Activated CD4-positive, CD25-positive, alpha-beta regulatory T cell treated with anti-CD3 and anti-CD28 coated beads, Interleukin-2, amount 50 U/mL, for 24 hours (primary cell): ENCODE results near the gene PLA2G4E.

Source experiments
- ATAC-seq, 2 donors: fragments of 150-1000 bp; cut with Tn5 transposase; one replicate each; pipeline ENCODE4 v1.10.0; 2021; ENCODE audit warnings: mild to moderate bottlenecking in 1 of 2, moderate library complexity in 1 of 2

PLA2G4E gene

GRCh38 chr15:41992151-41992802 is 28.6 kb downstream of the PLA2G4E start:
- ATAC-seq = no peak

- ATAC-seq = no peak
Measured at GRCh38 chr15:41990691-41991090, 30.2 kb downstream of the PLA2G4E start.

GRCh38 chr15:41990243-41990605 is 30.6 kb downstream of the PLA2G4E start:
- no peak for ATAC-seq

GRCh38 chr15:41989573-41990242 is 31.1 kb downstream of the PLA2G4E start:
- peak; percentile 81 to 84 for ATAC-seq

- no peak for ATAC-seq
Measured at GRCh38 chr15:41988896-41989572, 31.8 kb downstream of the PLA2G4E start.

- no peak for ATAC-seq
Measured at GRCh38 chr15:41987925-41988275, 32.9 kb downstream of the PLA2G4E start.

GRCh38 chr15:41987246-41987924 is 33.5 kb downstream of the PLA2G4E start:
- ATAC-seq = no peak

GRCh38 chr15:41985236-41986160 is 35.3 kb downstream of the PLA2G4E start:
- ATAC-seq = no peak

GRCh38 chr15:41984622-41985021 is 36.2 kb downstream of the PLA2G4E start:
- no peak for ATAC-seq

- no peak for ATAC-seq
Measured at GRCh38 chr15:41983621-41984571, 36.9 kb downstream of the PLA2G4E start.

- ATAC-seq = no peak
Measured at GRCh38 chr15:41983221-41983620, 37.6 kb downstream of the PLA2G4E start.

GRCh38 chr15:41982133-41982930 is 38.5 kb downstream of the PLA2G4E start:
- ATAC-seq = no peak

GRCh38 chr15:41981371-41982132 is 39.3 kb downstream of the PLA2G4E start:
- no peak for ATAC-seq

- ATAC-seq = no peak
Measured at GRCh38 chr15:41980654-41981323, 40.1 kb downstream of the PLA2G4E start.

- ATAC-seq = no peak
Measured at GRCh38 chr15:41979493-41980266, 41.2 kb downstream of the PLA2G4E start.

- ATAC-seq = no peak
Measured at GRCh38 chr15:41978534-41978933, 42.3 kb downstream of the PLA2G4E start.

GRCh38 chr15:41977757-41978383 is 43.0 kb downstream of the PLA2G4E start:
- no peak for ATAC-seq

- ATAC-seq = no peak
Measured at GRCh38 chr15:41975669-41976068, 45.2 kb downstream of the PLA2G4E start.
